Stimulated activated CD8-positive, alpha-beta memory T cell treated with anti-CD3 and anti-CD28 coated beads, Interleukin-2, amount 100 ng/mL, for 48 hours (primary cell): ENCODE data around the gene SPATA9.
"Not testable (repeated sequence)": the region's sequence is repeated elsewhere in the genome, so short reads cannot be mapped to it uniquely, and the experiment has no call there.

Source experiments
- DNase-seq, 2 donors: peaks; one replicate each; pipeline ENCODE4 v3.0.0-alpha.2; 2020; ENCODE audit warnings: low read depth in 2 of 2

Gene SPATA9

DNA sequence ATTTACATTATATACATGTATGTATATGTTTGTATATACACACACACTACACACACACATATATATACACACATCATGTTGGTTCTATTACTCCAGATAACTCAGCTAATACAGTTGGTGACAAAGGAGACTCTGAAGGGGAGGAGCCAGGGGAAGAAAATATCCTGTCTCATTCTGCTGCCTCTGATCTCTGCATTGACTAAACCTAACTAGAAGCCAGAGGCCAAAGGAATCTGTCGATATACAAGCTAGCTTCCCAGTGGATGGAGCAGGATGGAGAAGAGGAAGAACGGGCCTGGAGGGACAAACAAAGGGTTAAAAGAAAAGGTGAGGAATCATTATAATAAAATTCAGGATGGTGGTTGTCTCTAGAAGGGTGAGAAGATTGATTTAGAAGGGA, 34.6 kb upstream of the SPATA9 start:
- DNase-seq, result no peak

DNA sequence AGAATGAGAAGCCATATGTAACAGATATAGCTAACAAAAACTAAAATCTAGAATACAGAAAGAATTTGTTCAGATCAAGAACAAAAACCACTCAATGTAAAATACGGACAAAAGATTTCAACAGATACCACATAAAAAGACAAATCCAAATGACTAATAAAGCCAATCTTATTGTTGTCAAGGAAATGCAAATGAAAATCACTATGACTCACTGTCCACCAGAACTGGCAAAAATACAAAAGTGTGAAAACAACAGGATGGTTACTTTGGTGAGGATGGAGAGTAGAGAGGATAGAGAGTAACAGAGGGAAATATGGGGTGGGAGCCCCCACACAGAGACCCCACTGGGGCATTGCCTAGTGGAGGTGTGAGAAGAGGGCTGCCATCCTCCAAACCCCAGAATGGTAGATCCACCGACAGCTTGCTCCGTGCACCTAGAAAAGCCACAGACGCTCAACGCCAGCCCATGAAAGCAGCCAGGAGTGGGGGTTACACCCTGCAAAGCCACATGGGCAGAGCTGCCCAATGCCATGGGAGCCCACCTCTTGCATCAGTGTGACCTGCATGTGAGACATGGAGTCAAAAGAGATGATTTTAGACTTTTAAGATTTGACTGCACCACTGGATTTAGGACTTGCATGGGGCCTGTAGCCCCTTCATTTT, 33.1 kb upstream of the SPATA9 start:
- no peak for DNase-seq

DNA sequence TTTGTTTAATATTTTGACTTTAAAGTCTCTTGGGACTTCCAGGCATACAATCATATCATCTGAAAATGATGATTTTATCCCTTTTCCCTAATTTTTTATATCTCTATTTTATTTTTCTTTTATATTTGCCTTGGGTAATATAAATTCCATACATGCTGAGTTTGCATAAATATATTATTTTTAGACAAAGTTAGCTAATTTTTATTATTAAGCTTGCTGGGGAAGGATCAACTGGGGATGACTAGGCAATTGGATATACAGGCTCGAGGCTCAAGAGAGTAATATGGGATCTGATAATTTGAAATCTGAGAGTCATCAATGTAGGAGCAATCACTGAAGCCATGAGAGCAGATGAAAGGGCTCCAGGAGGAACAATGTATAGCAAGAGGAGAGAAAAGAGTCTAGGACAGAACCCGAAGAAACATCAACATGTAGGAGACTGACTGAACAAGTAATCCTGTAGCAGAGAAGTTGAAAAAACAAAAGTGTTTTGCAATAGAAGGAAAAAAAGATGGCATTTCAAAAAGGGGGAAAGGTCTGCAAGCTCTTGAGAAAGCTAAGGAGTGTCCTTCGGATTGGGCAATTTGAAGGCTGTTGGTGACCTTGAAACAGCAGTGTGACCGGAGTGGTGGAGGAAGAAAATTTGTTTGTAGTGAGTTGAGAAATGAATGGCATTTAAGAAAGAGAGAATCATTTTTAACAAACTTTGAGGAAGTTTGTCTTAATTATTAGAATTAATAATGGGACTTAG, 31.3 kb upstream of the SPATA9 start:
- no peak for DNase-seq

DNA sequence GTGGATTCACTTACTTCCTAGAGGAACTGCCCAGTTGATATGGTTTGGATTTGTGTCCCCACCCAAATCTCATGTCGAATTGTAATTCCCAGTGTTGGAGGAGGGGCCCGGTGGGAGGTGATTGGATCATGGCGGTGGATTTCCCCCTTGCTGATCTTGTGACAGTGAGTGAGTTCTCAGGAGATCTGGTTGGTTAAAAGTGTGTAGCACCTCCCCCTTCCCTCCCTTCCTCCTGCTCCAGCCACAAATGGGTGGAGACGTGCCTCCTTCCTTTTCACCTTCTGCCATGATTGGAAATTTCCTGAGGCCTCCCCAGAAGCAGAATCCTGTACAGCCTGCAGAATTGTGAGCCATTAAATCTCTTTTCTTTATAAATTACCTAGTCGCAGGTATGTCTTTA, 30.5 kb upstream of the SPATA9 start:
- DNase-seq, result not testable (repeated sequence)

DNA sequence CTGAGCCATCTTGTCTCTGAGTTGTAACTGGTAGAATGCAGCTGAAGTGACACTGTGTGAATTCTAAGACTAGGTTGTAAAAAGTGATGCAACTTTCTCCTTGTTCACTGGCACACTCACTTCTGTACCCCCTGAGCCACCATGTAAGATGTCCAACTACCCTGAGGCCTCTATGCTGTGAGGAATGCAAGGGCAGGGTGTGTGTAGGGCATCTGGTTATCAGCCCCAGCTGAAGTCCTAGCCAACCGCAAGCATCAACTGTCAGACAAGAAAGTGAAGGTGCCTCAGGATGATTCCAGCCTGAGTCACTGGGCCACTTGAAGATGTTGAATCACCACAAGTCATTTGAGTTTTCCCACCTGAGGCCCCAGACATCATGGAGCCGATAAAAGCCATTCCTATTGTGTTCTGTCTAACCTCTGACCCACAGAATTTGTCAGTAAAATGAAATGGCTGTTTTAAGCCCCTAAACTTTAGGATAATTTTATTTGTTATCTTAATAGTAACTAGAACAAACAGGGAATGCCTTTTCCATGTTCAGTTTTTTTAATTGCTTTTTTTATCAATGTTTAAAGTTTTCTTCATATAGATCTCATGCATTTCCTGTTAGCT, 29.7 kb upstream of the SPATA9 start:
- DNase-seq, result peak in 1 of 2 donors; percentile 46

DNA sequence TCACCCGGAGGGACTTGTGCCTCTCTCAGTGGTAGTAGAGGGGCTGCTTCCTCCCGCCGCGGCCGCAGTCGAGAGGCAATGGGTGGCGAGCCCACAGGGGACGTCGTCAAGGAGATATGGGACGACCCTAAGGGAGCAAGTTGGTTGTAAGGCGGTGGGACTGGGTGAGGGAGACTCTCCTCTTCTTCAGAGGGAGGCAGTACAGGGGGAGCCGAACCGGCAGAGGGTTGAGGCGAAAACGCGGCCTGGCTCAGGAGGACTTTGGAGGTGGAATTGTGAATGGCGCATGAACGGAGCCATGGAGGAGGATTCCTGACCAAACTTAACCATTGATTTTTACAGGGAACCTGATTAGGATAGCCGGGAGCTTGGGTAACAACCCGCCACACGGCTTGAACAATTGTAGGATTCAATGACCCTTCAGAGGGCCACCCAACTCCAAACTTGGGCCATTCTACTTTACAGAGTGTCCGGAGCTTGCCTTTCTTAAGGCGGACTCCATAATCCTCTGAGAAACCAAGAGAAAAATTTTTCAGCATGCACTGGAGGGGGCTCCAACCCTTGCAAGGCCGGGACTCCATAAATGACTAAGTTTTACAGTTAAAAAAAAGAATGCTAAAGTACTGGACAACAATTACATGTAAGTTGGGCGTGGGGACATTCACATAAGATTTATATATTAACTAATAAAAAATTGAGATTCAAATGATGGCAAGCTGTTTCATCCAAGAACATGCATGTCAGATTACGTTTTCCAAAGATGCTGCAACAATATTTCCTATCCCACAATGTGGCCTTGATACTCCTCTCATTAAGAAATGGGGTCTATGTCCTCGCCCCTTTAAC, 28.9 kb upstream of the SPATA9 start:
- no peak for DNase-seq

DNA sequence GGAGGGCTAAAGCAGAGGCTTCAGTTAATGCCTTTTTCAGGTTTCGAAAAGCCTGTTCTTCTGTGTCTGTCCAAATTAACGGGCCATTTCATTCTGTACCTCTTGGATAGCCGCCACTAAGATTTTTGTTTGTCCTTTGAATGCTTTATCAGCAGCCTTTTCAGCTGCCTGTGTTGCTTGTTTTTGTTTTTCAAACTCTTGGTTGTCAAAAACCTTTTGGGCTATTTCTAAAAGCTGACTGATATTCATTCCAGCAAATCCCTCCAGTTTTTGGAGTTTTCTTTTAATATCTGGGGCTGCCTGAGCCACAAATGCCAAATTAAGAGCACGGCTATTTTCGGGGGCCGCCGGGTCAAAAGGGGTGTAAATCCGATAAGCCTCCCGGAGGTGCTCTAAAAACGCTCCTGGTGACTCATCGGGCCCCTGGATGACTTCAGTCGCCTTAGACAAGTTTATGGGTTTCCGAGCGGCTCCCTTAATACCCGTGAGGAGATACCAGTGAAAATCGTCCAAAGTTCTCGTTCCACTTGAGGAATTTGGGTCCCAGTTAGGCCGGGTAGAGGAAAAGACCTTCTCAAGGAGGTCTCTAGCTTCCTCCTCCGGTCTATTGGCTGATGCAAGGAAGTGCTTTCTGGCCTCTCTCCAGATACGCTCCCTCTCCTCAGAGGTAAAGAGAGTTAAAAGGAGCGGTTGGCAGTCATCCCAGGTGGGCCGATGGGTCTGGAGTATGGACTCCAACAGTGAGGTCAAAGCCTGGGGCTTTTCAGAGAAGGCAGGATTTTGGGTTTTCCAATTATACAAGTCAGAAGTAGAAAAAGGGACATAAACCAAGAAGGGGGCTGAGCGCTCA, 28.1 kb upstream of the SPATA9 start:
- not testable (repeated sequence) for DNase-seq

DNA sequence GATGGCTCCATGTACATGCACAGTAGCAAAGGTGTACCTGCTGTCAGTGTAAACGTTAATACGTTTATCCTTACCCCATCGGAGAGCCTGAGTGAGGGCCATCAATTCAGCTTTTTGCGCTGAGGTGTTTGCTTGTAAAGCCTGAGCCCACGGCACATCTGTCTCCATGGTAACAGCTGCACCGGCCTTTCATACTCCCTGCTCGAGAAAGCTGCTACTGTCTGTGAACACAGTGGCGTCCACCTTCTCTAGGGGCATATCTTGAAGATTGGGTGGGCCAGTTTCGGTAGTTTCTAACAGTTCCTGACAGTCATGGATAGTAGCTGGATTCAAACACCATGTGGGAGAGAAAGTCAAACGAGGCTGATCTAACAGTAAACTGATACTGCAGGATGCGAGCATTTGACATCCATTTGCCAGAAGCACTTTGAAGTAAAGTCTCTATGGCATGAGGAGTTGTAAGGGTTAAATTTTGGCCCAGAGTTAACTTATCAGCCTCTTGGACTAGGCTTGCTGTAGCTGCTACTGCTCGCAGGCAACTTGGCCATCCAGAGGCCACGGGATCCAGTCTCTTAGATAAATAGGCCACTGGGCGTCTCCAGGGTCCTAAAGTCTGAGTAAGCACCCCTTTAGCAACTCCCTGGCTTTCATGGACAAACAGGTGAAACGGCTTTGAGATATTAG, 27.3 kb upstream of the SPATA9 start:
- no peak for DNase-seq

DNA sequence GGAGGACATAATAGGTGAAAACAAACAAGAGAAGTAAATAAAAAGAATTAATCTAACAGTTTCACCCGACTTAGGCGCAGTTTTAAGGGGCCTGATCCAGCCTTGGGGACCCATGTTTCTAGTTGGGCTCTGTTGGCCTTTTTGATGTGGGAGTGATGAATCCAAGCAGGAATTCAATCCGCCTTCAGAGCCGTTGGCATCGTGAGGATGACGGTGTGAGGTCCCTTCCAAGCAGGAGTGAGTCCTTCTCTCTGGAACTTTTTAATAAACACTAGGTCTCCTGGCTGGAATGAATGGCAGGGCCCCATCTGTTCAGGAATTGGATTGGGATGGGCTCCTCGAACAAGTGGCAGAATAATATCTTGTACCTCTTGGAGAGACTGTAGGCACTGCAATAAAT, 26.1 kb upstream of the SPATA9 start:
- no peak for DNase-seq

DNA sequence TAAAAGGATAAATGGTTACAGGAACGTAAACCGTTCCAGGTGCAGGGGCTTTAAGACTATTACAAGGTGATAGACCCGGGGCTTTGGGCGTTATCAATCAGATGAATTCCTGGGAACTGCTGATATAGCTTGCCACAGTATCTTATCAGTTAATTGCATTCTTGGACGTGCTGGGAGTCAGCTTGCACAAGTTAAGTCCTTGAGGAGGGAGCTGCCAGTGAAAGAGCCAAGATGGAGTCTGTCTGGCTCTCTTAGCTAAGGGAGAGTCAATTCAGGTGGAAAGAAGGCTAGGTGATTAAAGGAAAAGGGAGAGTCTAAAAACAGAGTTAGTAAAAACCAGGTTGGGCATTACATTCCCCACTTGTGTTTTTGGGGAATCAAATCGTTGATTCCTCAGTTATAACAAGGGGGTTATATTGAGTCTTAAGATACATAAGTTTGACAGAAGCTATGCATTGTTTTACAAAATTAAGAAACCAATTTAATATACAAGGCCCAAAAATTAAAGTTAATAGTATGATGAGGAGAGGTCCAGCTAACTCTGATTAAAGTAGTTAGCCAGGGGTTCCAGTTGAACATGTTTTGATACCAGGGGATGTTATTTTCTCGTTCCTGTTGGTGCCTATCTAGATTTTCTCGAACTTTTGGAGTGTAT, 24.9 kb upstream of the SPATA9 start:
- not testable (repeated sequence) for DNase-seq

DNA sequence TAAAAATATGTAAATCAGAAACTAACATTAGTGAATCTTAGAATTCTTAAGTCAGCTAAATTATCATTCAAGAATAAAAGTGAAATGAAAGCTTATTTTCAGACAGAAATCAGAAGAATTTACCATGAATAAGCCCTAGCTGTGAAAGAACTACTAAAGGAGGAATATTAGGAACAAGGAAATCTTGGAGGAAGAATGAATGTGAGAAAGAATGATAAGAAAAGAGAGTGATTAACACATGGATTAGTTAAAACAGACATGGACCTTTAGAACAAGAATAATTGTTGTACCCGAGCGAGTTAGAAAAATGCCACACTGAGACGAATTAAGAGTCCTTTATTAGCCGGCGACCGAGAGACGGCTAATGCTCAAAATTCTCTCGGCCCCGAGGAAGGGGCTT, 24.3 kb upstream of the SPATA9 start:
- DNase-seq, result no peak

DNA sequence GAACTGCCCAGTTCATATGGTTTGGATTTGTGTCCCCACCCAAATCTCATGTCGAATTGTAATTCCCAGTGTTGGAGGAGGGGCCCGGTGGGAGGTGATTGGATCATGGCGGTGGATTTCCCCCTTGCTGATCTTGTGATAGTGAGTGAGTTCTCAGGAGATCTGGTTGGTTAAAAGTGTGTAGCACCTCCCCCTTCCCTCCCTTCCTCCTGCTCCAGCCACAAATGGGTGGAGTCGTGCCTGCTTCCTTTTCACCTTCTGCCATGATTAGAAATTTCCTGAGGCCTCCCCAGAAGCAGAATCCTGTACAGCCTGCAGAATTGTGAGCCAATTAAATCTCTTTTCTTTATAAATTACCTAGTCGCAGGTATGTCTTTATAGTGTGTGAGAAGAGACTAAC, 23.4 kb upstream of the SPATA9 start:
- not testable (repeated sequence) for DNase-seq

DNA sequence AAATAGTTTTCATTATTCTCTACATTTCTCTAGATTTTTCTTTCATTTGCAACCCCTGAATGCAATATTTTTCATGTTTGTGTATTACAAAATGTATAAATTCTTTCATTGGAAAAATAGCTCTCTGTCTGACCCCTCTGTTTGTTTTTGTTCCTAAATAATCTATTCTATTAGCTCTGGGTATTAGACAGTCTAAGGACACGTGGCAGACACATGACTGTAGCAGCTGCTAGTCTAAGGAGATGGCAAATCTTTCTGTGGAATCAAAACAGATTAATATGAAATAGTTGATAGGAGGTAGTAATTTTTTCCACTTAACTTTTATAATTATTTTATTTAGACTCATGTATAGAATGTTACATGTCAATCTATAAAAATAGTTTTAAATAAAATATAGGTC, 21.4 kb upstream of the SPATA9 start:
- no peak for DNase-seq

DNA sequence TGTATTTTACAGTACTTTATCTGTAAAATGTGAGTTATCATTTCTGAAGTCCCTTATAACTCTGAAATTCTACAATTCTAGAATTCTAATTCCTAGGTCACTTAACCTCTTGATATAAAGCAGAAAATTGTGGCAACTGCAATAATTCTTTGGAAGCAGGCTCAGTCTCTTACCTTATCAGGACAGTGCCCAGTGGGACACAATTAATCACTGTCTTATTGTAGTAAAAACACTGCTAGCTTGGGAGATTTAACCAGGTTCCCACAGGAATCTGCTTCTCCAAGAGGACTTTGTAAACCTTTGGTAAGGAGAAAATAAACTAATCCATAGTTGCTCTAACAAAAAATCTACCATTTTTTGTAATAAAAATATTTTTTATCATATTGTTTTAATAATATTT, 18.3 kb upstream of the SPATA9 start:
- no peak for DNase-seq

DNA sequence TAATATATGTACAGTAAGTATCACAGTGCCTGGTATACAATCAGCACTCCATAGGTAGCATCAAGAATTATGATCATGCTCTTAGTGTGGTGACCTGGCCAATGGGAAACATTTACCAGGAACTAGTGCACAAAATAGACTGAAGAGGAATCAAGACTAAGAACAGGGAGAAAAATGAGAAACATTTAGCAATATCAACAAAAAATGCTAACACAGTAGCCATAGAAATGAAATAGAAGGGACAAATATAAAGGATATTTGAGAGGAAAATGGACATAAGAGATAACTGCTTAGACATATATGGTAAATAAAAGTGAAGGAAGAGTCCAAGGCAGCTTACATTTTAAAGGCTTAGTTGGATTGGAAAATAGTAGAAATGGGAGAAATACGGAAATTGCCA, 16.5 kb upstream of the SPATA9 start:
- DNase-seq, result no peak

DNA sequence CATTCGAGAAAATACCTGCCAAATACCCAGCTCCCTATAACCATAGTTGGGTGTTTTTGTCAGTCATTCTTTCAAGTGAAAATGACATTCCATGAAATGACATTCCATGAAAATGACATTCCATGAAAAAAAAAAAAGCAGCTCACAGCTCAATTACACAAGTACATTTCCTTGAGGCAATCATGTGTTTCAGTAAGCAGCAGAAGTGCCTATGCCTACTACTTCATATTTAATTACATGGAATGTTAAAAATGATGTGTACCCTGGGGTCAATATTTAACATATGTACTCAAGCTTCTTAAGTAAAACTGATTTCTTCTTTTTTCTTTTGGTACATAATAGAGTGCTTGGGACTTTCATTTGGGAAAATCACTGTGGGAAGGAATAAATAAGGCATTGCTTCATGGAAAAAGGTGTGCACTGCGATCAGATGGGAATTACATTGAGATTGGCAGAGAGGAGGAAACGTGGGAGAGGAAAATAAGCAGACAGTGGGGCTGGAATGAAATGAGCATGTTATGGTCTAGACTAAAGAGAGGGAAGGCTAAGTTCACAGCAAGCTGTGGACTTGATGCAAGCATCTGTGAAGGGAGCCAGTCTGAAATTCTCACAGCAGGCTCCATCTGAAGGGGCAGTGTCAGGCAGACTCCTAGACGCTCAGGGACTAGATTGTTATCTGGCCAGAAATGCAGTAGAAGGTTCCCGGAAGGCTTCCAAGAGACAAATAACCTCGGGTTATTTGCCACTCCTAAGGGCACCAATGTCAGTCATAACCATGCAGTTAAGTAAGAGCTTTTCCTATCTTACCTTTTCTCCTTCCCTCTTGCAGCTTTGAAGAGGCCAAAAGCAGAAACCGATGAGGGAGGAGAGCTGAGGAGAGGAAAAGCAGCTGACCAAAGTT, 15.2 kb upstream of the SPATA9 start:
- DNase-seq, result no peak

DNA sequence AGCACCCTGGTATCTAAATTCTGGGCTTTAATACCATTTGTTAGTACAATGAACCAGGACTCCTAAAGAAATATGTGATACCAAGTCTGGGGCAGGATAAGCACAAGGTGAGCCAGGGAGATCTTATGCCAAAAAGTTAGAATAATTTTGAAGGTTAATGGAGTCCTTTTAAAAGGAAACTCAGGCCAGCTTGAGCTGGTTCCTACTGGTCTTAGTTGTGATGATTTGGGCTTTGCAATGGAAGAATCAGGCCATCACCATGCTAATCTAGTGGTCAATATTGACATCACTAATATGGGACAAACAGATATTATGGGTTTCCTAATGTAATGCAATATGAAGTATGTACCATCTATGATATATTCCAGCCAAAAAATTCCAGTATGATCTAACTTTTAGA, 7.5 kb upstream of the SPATA9 start:
- no peak for DNase-seq

DNA sequence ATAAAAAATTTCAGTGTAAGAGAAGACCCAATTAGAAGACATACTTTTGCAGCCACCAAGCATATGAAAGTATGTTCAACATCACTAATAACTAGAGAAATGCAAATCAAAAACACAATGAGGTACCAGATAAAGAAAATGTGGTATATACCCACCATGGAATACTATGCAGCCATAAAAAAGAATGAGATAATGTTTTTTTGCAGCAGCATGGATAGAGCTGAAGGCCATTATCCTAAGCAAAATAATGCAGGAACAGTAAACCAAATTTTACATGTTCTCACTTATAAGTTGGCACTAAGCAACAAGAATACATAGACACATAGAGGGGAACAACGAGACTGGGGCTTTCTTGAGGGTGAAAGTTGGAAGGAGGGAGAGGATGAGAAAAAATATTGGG, 6.9 kb upstream of the SPATA9 start:
- no peak for DNase-seq

DNA sequence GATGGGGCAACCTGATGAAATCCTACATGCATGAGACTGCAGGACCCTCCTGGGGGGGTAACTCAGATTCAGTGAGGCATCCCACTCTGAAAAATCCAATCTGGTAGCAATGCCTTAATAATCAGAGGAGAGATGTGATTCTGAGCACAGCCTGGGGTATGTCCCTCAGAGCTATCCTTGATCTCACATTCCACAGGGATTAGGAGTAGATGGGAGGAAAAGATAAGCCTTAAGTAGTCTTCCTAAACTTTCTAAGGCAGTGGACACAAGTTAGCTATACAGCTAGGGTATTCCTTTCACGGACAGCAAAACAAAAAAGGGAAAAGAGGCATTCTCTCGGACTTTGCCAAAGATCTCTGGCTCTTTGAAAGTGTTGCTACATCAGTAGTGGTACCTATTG, 3.9 kb upstream of the SPATA9 start:
- no peak for DNase-seq
